Mammary epithelial cell (primary cell): ENCODE measurements around the gene EPOP.

Experiments
- CTCF ChIP-seq, 2 donors: IDR thresholded peaks in 1 of 2; conservative IDR thresholded peaks in 1 of 2; 2 replicates each; pipeline ENCODE4 v1.5.1; 2011 to 2012; ENCODE audit warnings: inconsistent platforms in 2 of 2, low read length in 2 of 2, mild to moderate bottlenecking in 2 of 2, control low read depth in 1 of 2, low read depth in 1 of 2; ENCODE audit not compliant: insufficient read depth in 1 of 2; ENCODE audit errors: extremely low read depth in 1 of 2
- EZH2 ChIP-seq: IDR thresholded peaks from 2 replicates; pipeline ENCODE4 v1.6.1; 2012; ENCODE audit warnings: low read length, inconsistent platforms, borderline replicate concordance

GRCh38 chr17:38673707-38674013 lies 1.1 kb downstream of the EPOP start:
- no peak for TF ChIP-seq EZH2
- TF ChIP-seq CTCF (conservative IDR thresholded peaks at IDR 0.05 in 1 of 2, IDR thresholded peaks at IDR 0.05 in 1 of 2; ENCODE audit: extremely low read depth in 1 of 2, insufficient read depth in 1 of 2, low read depth in 1 of 2, low read length in 2 of 2), result no peak
